ENCODE measurements around the gene NTN1. TPM values are rescaled to one million over a fixed set of nuclear protein-coding genes. Genes with fewer than 3 reads are reported as not detected.
"Not testable (repeated sequence)": the region's sequence is repeated elsewhere in the genome, so short reads cannot be mapped to it uniquely, and the experiment has no call there.

NTN1 gene
- total RNA-seq, 1 donor from 2014 or later, result 5.8 TPM

DNA sequence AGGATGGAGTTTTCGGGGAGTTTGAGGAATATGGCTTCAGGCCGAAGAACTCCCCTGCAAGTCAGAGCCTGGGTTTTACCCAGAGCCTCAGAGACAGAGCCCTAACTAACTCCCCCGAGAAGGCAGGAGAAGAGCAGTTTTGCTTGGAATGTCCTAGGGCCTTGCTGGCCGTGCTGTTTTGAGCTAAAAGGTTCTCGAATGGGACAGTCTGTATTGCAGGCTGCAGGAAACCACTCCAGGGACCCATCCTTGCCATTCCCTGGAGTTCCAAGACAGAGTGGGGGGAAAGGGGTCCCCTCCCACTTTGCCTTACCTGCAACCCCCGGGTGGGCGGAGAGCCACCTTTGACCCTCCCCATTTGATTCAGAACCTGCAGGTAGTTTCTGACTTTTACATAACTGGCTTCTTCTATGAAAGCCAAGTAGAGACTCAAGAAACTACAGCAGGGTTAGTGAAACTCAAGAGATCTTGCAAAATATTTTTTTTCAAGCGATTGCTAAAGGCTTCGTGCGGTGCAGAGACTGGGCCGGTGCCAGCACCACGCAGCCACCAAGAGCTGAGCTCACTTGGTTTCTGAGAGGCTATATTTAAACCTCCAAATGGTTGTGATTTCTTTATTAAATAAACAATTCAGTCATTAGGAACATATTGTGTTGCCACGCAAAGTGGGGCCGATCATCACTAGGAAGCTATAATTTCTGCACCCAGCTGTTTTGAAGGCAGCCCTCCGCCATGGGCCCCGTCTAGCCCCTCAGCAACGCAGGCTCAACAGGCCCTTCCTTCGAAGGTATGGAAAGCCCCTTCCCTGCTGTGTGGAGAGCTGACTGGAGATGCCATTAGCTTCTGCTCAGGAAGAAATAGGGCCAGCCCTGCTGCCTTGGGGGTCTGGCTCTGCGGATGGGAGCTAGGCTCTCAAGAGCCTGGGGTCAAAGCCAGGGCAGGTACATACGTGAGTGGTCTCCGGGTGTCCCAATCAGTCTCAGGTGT lies 223.0 kb downstream of the NTN1 start:
- no peak for DNase-seq (ENCODE audit: low spot score)

GRCh38 chr17:9247401-9247938 lies 226.2 kb downstream of the NTN1 start:
- DNase-seq (ENCODE audit: low spot score), result no peak

- no peak for DNase-seq (ENCODE audit: low spot score)
These were observed 228.1 kb downstream of the NTN1 start for GRCh38 chr17:9249245-9249953.

- DNase-seq (ENCODE audit: low spot score), result no peak
These were observed 230.0 kb downstream of the NTN1 start for GRCh38 chr17:9251273-9251672.

GRCh38 chr17:9253308-9253707 lies 232.0 kb downstream of the NTN1 start:
- DNase-seq (ENCODE audit: low spot score), result no peak

DNA sequence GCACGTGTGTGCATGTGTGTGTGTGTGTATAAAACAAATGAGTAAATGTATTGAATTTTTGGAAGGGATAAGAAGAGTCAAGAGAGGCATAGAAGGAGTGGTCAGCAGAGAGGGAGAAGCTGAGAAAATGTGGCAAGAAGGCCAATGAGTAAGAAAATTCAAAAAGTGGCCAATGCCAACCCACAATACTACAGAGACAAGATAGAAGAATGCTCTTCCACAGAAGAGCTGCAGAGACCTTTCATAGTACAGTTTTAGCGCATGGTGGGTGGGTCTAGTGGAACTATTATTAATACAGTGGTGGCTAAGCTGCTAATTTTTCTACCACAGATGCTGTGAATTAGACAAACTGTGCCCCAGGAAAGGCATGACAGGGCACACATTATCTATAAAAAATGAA lies 233.5 kb downstream of the NTN1 start:
- DNase-seq (ENCODE audit: low spot score), result no peak

- DNase-seq (ENCODE audit: low spot score), result no peak
These were observed 234.5 kb downstream of the NTN1 start for GRCh38 chr17:9255833-9256232.

GRCh38 chr17:9256361-9256750 lies 235.0 kb downstream of the NTN1 start:
- no peak for DNase-seq (ENCODE audit: low spot score)

GRCh38 chr17:9256751-9257629 lies 235.7 kb downstream of the NTN1 start:
- no peak for DNase-seq (ENCODE audit: low spot score)

- not testable (repeated sequence) for DNase-seq (ENCODE audit: low spot score)
These were observed 236.3 kb downstream of the NTN1 start for GRCh38 chr17:9257630-9257965.

- DNase-seq (ENCODE audit: low spot score), result no peak
These were observed 237.1 kb downstream of the NTN1 start for GRCh38 chr17:9258115-9259015.

DNA sequence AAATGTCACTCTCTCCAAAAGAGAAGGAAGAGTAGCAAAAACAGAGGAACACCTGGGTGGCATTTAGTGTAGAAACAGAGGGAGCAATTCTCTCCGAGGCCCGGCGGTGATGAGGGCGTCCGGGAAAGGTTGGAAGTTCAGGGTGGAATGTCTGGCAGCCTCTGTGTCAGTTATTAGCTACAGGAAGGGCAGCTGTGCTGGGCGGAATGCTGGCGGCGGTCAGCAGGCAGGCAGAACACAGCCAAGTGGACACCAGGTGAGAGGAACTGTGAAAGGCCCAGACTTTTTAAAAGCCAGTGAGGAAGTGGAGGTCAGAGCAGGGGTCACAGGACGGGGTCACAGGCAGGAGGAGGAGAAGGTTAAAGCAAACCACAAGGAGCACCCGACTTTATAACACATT lies 238.1 kb downstream of the NTN1 start:
- peak; percentile 13 for DNase-seq (ENCODE audit: low spot score)

- DNase-seq (ENCODE audit: low spot score), result no peak
These were observed 240.0 kb downstream of the NTN1 start for GRCh38 chr17:9261081-9262012.

DNA sequence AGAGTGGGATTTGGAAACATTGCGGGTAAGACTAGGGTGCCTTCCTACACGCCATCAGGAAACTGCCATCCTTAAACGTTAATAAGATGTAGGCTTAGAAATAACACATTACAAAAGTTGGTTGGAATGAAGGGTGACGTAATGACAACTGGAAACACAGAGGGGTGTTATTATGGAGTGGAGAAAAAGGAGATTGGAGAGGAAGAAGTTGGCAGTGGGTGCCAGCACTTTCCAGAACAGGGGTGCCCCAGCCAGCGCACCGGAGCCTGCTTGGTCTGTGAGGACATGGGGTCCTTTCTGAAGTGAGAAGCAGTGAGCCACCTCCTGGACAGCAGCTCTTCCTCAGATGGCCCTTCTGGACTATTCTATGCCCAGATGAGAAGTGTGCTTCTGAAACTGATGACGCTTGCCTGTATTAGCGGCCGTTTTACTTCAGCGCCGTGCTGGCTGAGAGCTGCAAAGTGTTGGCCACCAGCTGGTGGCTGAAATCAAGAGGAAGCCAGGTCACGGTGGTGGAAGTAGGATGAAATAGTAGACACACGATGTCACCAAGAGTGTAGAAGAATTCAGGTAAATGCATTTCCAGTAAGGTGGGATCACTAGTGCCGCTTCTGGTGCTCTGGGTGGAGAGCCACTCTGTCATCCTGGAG lies 244.8 kb downstream of the NTN1 start:
- no peak for DNase-seq (ENCODE audit: low spot score)

GRCh38 chr17:9266697-9267117 lies 245.4 kb downstream of the NTN1 start:
- DNase-seq (ENCODE audit: low spot score), result no peak

DNA sequence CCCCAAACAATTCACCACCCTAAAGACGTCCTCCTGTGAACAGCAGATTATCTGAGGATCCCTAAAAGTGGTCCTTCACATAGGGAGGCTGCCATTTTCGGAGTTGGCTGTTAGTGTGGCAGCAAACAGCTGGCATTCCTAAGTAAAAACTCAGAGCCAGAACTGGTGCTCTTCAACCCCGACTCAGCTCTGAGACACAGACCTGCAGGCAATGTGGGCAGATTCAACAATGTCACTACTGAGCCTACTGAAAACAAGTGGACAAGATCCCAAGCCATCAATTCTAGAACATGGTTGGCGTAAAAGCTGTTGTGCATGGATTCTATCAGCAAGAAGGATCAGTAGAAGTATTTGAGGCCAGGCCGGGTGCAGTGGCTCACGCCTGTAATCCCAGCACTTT lies 247.2 kb downstream of the NTN1 start:
- DNase-seq (ENCODE audit: low spot score), result no peak

- DNase-seq (ENCODE audit: low spot score), result no peak
These were observed 248.2 kb downstream of the NTN1 start for GRCh38 chr17:9269350-9270035.

DNA sequence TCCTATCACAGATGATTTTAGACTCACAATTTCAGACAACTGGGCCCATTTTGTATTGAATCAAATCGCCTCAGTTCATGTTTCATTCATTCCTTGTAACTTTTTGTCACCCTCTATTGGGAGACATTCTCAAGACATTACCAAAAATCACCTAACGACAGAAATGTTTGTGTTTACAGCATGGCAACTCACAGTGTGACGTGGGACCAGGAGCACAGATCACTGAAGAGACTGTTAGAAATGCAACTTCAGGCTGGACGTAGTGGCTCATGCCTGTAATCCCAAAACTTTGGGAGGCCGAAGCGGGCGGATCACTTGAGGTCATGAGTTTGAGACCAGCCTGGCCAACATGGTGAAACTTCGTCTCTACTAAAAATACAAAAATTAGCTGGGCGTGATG lies 249.6 kb downstream of the NTN1 start:
- no peak for DNase-seq (ENCODE audit: low spot score)

Measured in umbilical cord (tissue), 2 donors.